Activated naive CD4-positive, alpha-beta T cell treated with anti-CD3 and anti-CD28 coated beads, Interleukin-2, amount 50 U/mL, for 72 hours (primary cell): Measurements from ENCODE around the gene SUGCT. TPM values are rescaled to one million over a fixed set of nuclear protein-coding genes. Genes with fewer than 3 reads are reported as not detected.

Experiments
- ATAC-seq, 2 donors: fragments of 150-1000 bp; cut with Tn5 transposase; 2 replicates each; pipeline ENCODE4 v1.10.0; 2021; ENCODE audit warnings: mild to moderate bottlenecking in 2 of 2, moderate library complexity in 2 of 2
- DNase-seq, 2 donors: peaks; one replicate each; pipeline ENCODE4 v3.0.0; 2021 to 2022; ENCODE audit warnings: low spot score in 2 of 2
- H3K27ac Mint-ChIP-seq, 2 donors: one replicate each; pipeline ENCODE4 v1.8.0; 2022; ENCODE audit warnings: mild to moderate bottlenecking in 2 of 2, mixed read lengths in 2 of 2
- H3K36me3 Mint-ChIP-seq, 2 donors: one replicate each; pipeline ENCODE4 v1.8.0; 2022; ENCODE audit warnings: mixed read lengths in 2 of 2
- H3K9me3 Mint-ChIP-seq, 2 donors: one replicate each; pipeline ENCODE4 v1.8.0; 2022; ENCODE audit warnings: mixed read lengths in 2 of 2
- total RNA-seq, 2 donors: library from RNA; stranded (reverse); gene quantifications; one replicate each; pipeline ENCODE4 v1.2.3, GENCODE V29; 2022

SUGCT gene
- total RNA-seq, 2 donors from 2014 or later, result 1.1 to 1.8 TPM

GRCh38 chr7:40477094-40477493 is 342.3 kb downstream of the SUGCT start:
- Mint-ChIP-seq H3K9me3 (no peaks in the 10 kb centered on the region), H3K27ac (no peak overlapping the region), H3K36me3 (no peaks in the 10 kb centered on the region)
- ATAC-seq (no peak), DNase-seq (no peak)

- Mint-ChIP-seq H3K36me3 (no peaks in the 10 kb centered on the region), H3K9me3 (no peaks in the 10 kb centered on the region), H3K27ac (no peak overlapping the region)
- no peak for ATAC-seq
- DNase-seq, result no peak
Observed at GRCh38 chr7:40482845-40483244, 348.0 kb downstream of the SUGCT start.

GRCh38 chr7:40483630-40484029 is 348.8 kb downstream of the SUGCT start:
- DNase-seq (no peak), ATAC-seq (no peak)
- Mint-ChIP-seq H3K9me3 (no peaks in the 10 kb centered on the region), H3K36me3 (no peaks in the 10 kb centered on the region), H3K27ac (no peak overlapping the region)

GRCh38 chr7:40489844-40490602 is 355.2 kb downstream of the SUGCT start:
- Mint-ChIP-seq H3K9me3 (no peaks in the 10 kb centered on the region), H3K36me3 (peaks cover 0 to 4% of the 10 kb centered on the region in 2 donors), H3K27ac (no peak overlapping the region)
- ATAC-seq (no peak), DNase-seq (no peak)

GRCh38 chr7:40490603-40490924 is 355.8 kb downstream of the SUGCT start:
- no peak for ATAC-seq
- no peaks in the 10 kb centered on the region for H3K9me3 Mint-ChIP-seq
- no peak overlapping the region for H3K27ac Mint-ChIP-seq
- DNase-seq, result no peak
- peaks cover 0 to 4% of the 10 kb centered on the region in 2 donors for H3K36me3 Mint-ChIP-seq

- no peaks in the 10 kb centered on the region for H3K9me3 Mint-ChIP-seq
- ATAC-seq (no peak), DNase-seq (no peak)
- H3K36me3 Mint-ChIP-seq, result peaks cover 0 to 4% of the 10 kb centered on the region in 2 donors
- H3K27ac Mint-ChIP-seq, result no peak overlapping the region
Observed at GRCh38 chr7:40492946-40493345, 358.1 kb downstream of the SUGCT start.

GRCh38 chr7:40493609-40494051 is 358.8 kb downstream of the SUGCT start:
- ATAC-seq (no peak), DNase-seq (no peak)
- H3K27ac Mint-ChIP-seq, result no peak overlapping the region
- H3K9me3 Mint-ChIP-seq, result no peaks in the 10 kb centered on the region
- peaks cover 0 to 4% of the 10 kb centered on the region in 2 donors for H3K36me3 Mint-ChIP-seq

GRCh38 chr7:40498924-40499510 is 364.2 kb downstream of the SUGCT start:
- Mint-ChIP-seq H3K36me3 (no peaks in the 10 kb centered on the region), H3K27ac (no peak overlapping the region), H3K9me3 (no peaks in the 10 kb centered on the region)
- no peak for ATAC-seq
- no peak for DNase-seq

GRCh38 chr7:40499718-40500117 is 364.9 kb downstream of the SUGCT start:
- no peaks in the 10 kb centered on the region for H3K9me3 Mint-ChIP-seq
- H3K27ac Mint-ChIP-seq, result no peak overlapping the region
- H3K36me3 Mint-ChIP-seq, result no peaks in the 10 kb centered on the region
- ATAC-seq (no peak), DNase-seq (no peak)

GRCh38 chr7:40500219-40500618 is 365.4 kb downstream of the SUGCT start:
- DNase-seq (no peak), ATAC-seq (no peak)
- Mint-ChIP-seq H3K27ac (no peak overlapping the region), H3K9me3 (no peaks in the 10 kb centered on the region), H3K36me3 (no peaks in the 10 kb centered on the region)

GRCh38 chr7:40502359-40502758 is 367.6 kb downstream of the SUGCT start:
- DNase-seq (no peak), ATAC-seq (no peak)
- Mint-ChIP-seq H3K27ac (no peak overlapping the region), H3K36me3 (peaks cover 5 to 7% of the 10 kb centered on the region in 2 donors), H3K9me3 (peaks cover 0 to 15% of the 10 kb centered on the region in 2 donors)

GRCh38 chr7:40506158-40506557 is 371.4 kb downstream of the SUGCT start:
- H3K36me3 Mint-ChIP-seq, result peaks cover 5 to 7% of the 10 kb centered on the region in 2 donors
- H3K27ac Mint-ChIP-seq, result no peak overlapping the region
- peaks cover 0 to 15% of the 10 kb centered on the region in 2 donors for H3K9me3 Mint-ChIP-seq
- no peak for ATAC-seq
- no peak for DNase-seq

- Mint-ChIP-seq H3K27ac (no peak overlapping the region), H3K36me3 (peaks cover 5 to 7% of the 10 kb centered on the region in 2 donors)
Observed at GRCh38 chr7:40507166-40507565, 372.4 kb downstream of the SUGCT start.

GRCh38 chr7:40509287-40509996 is 374.6 kb downstream of the SUGCT start:
- peaks cover 5 to 7% of the 10 kb centered on the region in 2 donors for H3K36me3 Mint-ChIP-seq
- H3K9me3 Mint-ChIP-seq, result peaks cover 0 to 15% of the 10 kb centered on the region in 2 donors
- no peak overlapping the region for H3K27ac Mint-ChIP-seq
- DNase-seq (no peak), ATAC-seq (no peak)

More at GRCh38 chr7:40507166-40507565, 372.4 kb downstream of the SUGCT start:
- DNase-seq (no peak), ATAC-seq (no peak)
- peaks cover 0 to 15% of the 10 kb centered on the region in 2 donors for H3K9me3 Mint-ChIP-seq

- Mint-ChIP-seq H3K36me3 (no peaks in the 10 kb centered on the region), H3K9me3 (no peaks in the 10 kb centered on the region)
Observed at GRCh38 chr7:40516376-40516775, 381.6 kb downstream of the SUGCT start.

GRCh38 chr7:40519009-40519408 is 384.2 kb downstream of the SUGCT start:
- ATAC-seq (no peak), DNase-seq (no peak)
- Mint-ChIP-seq H3K27ac (no peak overlapping the region), H3K36me3 (no peaks in the 10 kb centered on the region), H3K9me3 (no peaks in the 10 kb centered on the region)

More at GRCh38 chr7:40516376-40516775, 381.6 kb downstream of the SUGCT start:
- ATAC-seq, result no peak
- no peak for DNase-seq
- H3K27ac Mint-ChIP-seq, result no peak overlapping the region

- Mint-ChIP-seq H3K27ac (no peak overlapping the region), H3K36me3 (no peaks in the 10 kb centered on the region), H3K9me3 (no peaks in the 10 kb centered on the region)
- DNase-seq (no peak), ATAC-seq (no peak)
Observed at GRCh38 chr7:40520986-40521738, 386.4 kb downstream of the SUGCT start.
